BJ (cell line): ENCODE data around the gene TAP2. TPM values are rescaled to one million over a fixed set of nuclear protein-coding genes. Genes with fewer than 3 reads are reported as not detected.

Experiments
- CTCF ChIA-PET: fragments of 350-600 bp; formaldehyde crosslinking; extraction: SDS; loops from one replicate; lab custom pipeline; 2021; ENCODE audit warnings: antibody characterized with exemption, inconsistent platforms; lab: Yijun Ruan, JAX
- POLR2A ChIA-PET: fragments of 300-600 bp; sonication (Branson Sonifier 250); formaldehyde crosslinking; extraction: SDS; loops from one replicate; lab custom pipeline; 2021; ENCODE audit warnings: antibody characterized with exemption; lab: Charles Lee
- DNase-seq: peaks from one replicate; pipeline ENCODE4 v3.0.0-alpha.2; 2011; ENCODE audit warnings: low read depth
- H3K27me3 ChIP-seq: 2 replicates; pipeline ENCODE4 v1.6.0; 2011; ENCODE audit warnings: low read length; ENCODE audit not compliant: control insufficient read depth, insufficient read depth
- H3K36me3 ChIP-seq: 2 replicates; pipeline ENCODE4 v1.5.1; 2011; ENCODE audit warnings: low read length; ENCODE audit not compliant: control insufficient read depth, insufficient read depth
- H3K4me3 ChIP-seq: 2 replicates; pipeline ENCODE4 v1.5.1; 2011; ENCODE audit warnings: low read depth, mild to moderate bottlenecking, control low read depth, low read length
- polyA plus RNA-seq: library from polyadenylated mRNA; depleted of rRNA; stranded (reverse); fragments of >200 nt; gene quantifications from 2 replicates; pipeline ENCODE4 v1.2.3, GENCODE V29; 2011
- TF ChIP-seq, protein P1 (sequence below): IDR thresholded peaks from 2 replicates; pipeline ENCODE4 v1.5.1; 2011; ENCODE audit warnings: low read depth, mild to moderate bottlenecking, control low read depth, inconsistent platforms, low read length, moderate library complexity; ENCODE audit not compliant: insufficient read depth

TAP2 gene
- polyA plus RNA-seq, 1 experiment = 25.4 TPM

DNA sequence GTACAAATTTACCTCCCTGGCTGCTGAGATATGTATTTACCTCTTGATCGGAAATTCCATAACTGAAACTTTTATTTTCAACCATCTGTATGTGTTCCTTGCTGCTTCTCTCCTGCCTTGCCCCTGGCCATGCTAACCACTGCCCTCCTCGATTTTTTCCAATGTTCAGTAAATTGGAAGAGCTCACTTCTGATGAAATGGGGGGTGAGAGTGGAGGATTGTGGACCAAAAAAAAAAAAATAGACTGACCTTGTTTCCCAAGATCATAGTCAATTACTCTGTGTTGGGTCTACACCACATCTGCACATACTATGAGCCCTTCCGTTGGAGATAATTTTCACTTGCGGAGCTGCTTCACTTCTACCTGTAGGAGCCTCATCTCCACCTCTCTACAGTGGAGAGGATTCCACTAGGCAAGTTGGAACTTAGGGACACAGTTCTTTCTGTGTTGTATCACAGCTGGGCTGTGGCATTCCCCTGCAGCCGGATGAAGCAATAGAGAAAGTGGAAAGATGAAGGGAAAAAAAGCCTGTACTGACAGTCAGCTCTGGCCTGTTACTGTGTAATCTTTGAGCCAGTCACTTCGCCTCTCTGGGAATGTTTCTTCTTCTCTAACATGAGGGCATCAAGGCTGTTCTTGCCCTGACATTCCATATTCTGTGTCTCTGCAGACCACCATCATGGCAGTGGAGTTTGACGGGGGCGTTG lies 17.1 kb upstream of the TAP2 start:
- Histone ChIP-seq H3K4me3 (no peak overlapping the region), H3K27me3 (no peaks in the 10 kb centered on the region), H3K36me3 (peaks cover 6% of the 10 kb centered on the region)
- TF ChIP-seq, protein P1, sequence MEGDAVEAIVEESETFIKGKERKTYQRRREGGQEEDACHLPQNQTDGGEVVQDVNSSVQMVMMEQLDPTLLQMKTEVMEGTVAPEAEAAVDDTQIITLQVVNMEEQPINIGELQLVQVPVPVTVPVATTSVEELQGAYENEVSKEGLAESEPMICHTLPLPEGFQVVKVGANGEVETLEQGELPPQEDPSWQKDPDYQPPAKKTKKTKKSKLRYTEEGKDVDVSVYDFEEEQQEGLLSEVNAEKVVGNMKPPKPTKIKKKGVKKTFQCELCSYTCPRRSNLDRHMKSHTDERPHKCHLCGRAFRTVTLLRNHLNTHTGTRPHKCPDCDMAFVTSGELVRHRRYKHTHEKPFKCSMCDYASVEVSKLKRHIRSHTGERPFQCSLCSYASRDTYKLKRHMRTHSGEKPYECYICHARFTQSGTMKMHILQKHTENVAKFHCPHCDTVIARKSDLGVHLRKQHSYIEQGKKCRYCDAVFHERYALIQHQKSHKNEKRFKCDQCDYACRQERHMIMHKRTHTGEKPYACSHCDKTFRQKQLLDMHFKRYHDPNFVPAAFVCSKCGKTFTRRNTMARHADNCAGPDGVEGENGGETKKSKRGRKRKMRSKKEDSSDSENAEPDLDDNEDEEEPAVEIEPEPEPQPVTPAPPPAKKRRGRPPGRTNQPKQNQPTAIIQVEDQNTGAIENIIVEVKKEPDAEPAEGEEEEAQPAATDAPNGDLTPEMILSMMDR = no peak
- no peak for DNase-seq
- ChIA-PET CTCF (interaction anchor here (0.7 to 5.8 kb wide), 7 partner anchors 8 to 121 kb away, joined by 3 to 102 read pairs (median 6); partner anchors contain the start of genes PSMB8 and TAP2), POLR2A (interaction anchor here (0.6 kb wide), 1 partner anchor 710 kb away, joined by 4 read pairs; no protein-coding TSS in a partner anchor)

DNA sequence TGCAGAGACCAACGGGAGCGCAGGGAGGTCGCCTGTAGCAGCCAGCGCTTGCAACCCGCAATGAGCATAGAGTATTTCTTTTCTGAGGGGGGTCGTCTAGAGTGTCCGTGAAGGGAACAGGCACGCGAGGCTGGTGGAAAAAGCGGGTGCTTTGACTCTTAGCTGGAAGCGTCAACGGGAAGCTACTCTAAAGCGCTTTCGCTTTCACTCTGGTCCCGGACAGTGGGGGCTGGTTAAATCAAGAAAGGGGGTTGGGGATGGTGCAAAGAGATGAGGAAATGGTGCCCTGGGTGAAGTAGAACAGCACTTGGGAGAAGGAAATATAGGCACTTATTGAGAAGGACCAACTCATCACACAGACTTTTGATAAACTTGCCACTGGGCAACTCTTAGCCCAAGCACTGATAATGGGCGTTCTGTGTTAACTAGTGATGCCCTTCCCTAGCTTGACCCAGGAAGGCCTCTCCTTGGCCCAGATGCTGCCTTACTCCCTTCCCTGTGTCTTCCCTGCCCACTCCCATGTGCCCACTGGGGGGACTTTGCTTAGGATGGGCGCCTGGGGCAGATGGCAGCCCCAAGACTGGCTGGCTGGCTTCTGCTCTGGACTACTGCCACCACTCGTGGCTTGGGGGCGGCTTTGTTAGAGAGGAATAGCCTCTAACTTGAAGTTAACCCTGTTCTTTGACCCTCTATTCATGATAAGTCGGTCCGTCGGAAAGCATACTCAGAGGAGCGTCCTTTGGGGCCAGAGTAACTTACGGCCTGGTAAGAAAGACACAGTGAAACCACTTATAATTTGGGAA lies 16.0 kb upstream of the TAP2 start:
- Histone ChIP-seq H3K4me3 (peak overlapping the region; percentile 65), H3K36me3 (peaks cover 11% of the 10 kb centered on the region), H3K27me3 (no peaks in the 10 kb centered on the region)
- TF ChIP-seq, protein P1 = no peak
- POLR2A ChIA-PET = interaction anchor here (0.6 to 1.4 kb wide), 2 partner anchors 116 to 709 kb away, joined by 4 to 8 read pairs; no protein-coding TSS in a partner anchor
- DNase-seq = no peak
- CTCF ChIA-PET = interaction anchor here (0.6 to 5.8 kb wide), 11 partner anchors 8 to 129 kb away, joined by 3 to 102 read pairs (median 6); partner anchors contain the start of genes PSMB8 and TAP2

DNA sequence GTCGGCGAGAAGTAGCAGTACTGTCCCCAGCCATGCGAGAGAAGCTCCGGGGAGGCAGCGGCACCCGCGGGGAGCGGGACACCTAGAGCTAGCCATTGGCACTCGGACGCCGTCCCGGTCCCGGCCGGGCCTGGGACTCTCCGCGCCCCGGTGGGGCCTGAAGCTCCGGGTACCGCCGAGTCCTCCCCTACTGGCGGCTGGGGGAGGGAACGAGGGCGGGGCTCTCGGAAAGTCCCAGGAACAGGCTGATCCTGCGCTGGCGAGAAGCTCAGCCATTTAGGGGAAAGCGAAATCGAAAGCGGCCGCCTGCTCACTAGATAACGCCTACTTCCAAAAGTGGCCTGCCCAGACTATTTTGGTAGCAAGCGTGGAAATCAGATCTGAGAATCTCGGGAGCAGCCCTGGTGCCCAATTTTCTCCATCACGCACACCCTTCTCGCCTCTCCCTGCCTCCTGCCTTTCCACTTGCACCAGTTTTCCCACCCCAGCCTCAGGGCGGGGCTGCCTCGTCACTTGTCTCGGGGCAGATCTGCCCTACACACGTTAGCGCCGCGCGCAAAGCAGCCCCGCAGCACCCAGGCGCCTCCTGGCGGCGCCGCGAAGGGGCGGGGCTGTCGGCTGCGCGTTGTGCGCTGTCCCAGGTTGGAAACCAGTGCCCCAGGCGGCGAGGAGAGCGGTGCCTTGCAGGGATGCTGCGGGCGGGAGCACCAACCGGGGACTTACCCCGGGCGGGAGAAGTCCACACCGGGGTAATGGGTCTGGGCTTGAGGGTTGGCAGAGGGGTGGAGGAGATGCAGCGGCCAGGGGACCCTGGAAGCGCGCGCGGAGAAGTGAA lies 15.2 kb upstream of the TAP2 start, which contains the start of the genes PSMB9 and TAP1:
Gene PSMB9, plus strand, starts transcription at position 652 of the 835 bp plus-strand sequence. Its CDS starts 38 bp downstream, at position 690.
Gene TAP1, minus strand, starts transcription at position 164 of the 835 bp plus-strand sequence. Its CDS starts 68 bp downstream, at position 96.
- ChIA-PET POLR2A (interaction anchor here (0.6 to 1.4 kb wide), 3 partner anchors 9 to 122 kb away, joined by 3 to 8 read pairs (median 4); no protein-coding TSS in a partner anchor), CTCF (interaction anchor here (0.8 to 5.8 kb wide), 14 partner anchors 9 to 130 kb away, joined by 3 to 102 read pairs (median 4); partner anchors contain the start of gene TAP2)
- TF ChIP-seq, protein P1 = peak; percentile 72
- peak within 1 kb of the TSS; percentile 65 for H3K4me3 ChIP-seq
- DNase-seq = peak; percentile 61
- no peaks in the 10 kb centered on the region for H3K27me3 ChIP-seq
- peaks cover 13% of the 10 kb centered on the region for H3K36me3 ChIP-seq

DNA sequence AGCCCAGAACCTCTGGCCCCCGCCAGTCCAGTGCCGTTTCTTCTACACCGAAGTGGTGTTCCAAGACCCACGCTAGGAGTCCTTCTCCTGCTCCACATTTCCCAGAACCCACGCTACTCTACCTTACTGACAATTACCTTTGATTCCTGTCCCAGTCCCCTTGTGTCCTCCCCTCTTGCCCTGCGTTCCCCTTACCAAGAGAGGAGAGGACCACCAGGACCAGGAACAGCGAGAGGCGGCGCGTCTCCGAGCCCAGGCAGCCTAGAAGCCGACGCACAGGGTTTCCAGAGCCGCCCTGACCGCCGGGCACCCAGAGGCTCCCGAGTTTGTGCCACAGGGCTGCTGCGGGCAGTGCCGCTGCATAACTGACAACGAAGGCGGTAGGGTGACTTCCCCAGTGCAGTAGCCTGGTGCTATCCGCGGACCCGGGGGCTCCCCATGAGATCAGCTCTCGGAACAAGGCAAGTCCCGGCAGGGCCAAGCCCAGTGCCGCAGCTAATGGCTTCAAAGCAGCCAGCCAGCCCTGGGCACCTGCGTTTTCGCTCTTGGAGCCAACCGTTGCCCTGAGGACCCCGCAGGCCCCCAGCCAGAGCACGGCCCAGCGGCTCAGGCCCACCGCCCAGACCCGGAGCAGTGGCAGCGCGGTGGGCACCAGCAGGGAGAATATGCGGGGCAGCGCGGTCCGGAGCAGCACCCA lies 14.5 kb upstream of the TAP2 start:
- ChIA-PET CTCF (interaction anchor here (0.8 to 5.8 kb wide), 11 partner anchors 8 to 60 kb away, joined by 3 to 102 read pairs (median 7); partner anchors contain the start of gene TAP2), POLR2A (interaction anchor here (0.6 to 1.4 kb wide), 3 partner anchors 10 to 122 kb away, joined by 3 to 8 read pairs (median 4); no protein-coding TSS in a partner anchor)
- no peaks in the 10 kb centered on the region for H3K27me3 ChIP-seq
- TF ChIP-seq, protein P1 = no peak
- H3K4me3 ChIP-seq = peak overlapping the region; percentile 65
- DNase-seq = no peak
- H3K36me3 ChIP-seq = peaks cover 17% of the 10 kb centered on the region
